Subcutaneous adipose tissue (tissue), 4 donors: ENCODE results near the gene TSPAN6. TPM values are rescaled to one million over a fixed set of nuclear protein-coding genes. Genes with fewer than 3 reads are reported as not detected.

Experiments used
- total RNA-seq, 4 donors: library from RNA; depleted of rRNA; stranded (reverse); fragments of >200 nt; gene quantifications; one replicate each; pipeline ENCODE4 v1.1.0, GENCODE V29; 2016
- TF ChIP-seq, protein P1 (sequence below): fragments of 450-650 bp; IDR thresholded peaks from one replicate; pipeline ENCODE4 v1.5.1; 2016; ENCODE audit warnings: low read depth, mild to moderate bottlenecking, control low read depth, antibody characterized with exemption, moderate library complexity

TSPAN6 gene
- total RNA-seq, 4 donors from 2014 or later: 29.1 to 56.7 (median 38.4) TPM

DNA sequence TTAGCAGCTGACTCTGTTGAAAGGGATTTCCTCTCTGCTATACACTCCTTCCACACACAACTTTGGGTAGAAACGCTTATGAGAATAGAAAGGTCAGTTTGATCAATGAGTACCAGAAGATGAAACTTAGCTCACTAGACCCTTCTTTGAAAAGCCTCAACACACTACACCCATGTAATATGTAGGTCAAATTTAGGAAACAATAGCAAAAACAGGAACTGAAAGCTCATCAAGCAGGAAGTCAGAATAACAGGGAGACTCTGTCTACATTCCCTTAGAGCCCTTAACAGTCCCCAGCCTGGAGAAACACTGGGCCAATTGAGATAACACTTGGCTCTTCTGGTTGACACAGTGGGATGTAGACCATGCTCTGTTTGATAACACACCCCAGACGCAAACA, 38.1 kb upstream of the TSPAN6 start:
- TF ChIP-seq, protein P1, sequence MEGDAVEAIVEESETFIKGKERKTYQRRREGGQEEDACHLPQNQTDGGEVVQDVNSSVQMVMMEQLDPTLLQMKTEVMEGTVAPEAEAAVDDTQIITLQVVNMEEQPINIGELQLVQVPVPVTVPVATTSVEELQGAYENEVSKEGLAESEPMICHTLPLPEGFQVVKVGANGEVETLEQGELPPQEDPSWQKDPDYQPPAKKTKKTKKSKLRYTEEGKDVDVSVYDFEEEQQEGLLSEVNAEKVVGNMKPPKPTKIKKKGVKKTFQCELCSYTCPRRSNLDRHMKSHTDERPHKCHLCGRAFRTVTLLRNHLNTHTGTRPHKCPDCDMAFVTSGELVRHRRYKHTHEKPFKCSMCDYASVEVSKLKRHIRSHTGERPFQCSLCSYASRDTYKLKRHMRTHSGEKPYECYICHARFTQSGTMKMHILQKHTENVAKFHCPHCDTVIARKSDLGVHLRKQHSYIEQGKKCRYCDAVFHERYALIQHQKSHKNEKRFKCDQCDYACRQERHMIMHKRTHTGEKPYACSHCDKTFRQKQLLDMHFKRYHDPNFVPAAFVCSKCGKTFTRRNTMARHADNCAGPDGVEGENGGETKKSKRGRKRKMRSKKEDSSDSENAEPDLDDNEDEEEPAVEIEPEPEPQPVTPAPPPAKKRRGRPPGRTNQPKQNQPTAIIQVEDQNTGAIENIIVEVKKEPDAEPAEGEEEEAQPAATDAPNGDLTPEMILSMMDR: no peak

DNA sequence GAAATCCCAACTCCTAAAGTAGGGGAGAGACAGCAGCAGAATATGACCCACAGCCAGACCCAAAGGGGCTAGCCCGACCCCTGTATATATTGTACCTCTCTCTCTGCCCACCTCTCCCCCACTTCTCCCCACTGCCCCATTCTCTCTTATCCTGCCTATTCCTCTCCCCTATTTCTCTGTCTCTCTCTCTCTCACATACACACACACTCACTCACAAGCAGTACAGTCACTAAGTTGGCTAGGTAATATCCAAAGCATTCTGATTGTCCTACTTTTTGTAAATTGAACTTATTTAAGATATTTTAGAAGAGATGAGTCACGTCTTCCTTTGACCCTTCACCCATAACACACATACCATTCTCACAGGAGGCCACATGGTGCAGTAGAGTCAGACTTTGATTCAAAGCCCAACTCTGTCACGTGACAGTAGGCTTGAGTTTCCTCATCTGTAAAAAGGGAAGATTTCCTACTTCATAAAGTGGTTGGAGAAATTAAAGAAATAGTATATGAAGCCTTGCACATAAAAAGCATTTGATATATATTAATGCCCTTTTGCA, 36.9 kb upstream of the TSPAN6 start:
- TF ChIP-seq, protein P1: no peak

DNA sequence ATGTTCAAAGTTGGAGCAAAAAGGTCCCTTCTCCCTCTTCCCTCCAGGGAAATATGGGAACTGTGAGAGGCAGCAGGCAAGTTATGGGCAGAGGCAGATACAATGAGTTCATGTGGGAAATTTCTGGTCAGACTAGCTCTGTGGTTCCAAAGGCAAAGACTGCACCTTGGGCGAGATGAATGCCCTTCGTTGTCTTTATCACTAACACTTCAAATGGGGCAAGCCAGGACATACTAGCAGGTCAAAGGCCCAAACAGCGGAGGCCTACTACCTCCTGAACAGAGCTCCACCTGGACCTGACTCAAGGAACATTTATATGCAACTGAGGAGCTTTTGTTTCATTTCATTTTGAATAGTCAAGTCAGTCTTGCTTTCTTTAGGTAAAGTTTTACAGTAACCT, 36.4 kb upstream of the TSPAN6 start:
- TF ChIP-seq, protein P1: no peak

DNA sequence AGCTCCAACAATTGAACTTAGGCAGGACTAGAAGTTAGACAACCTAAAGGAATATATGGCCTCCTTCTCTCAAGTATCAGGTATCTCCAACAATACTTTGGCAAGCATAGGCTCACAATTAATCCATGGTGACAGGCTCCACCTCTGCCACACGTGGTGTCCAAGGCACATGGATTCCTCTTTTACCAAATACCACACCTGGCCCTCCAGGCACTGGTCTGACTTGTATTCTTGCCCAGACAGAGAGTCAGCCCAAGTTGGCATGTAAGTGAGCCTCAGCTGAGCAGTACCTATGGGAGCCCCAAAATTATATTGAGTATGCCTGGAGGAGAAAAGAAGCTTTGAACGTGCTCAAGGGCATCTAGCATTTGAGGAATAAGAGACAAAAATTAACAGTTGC, 27.0 kb upstream of the TSPAN6 start:
- TF ChIP-seq, protein P1: no peak

DNA sequence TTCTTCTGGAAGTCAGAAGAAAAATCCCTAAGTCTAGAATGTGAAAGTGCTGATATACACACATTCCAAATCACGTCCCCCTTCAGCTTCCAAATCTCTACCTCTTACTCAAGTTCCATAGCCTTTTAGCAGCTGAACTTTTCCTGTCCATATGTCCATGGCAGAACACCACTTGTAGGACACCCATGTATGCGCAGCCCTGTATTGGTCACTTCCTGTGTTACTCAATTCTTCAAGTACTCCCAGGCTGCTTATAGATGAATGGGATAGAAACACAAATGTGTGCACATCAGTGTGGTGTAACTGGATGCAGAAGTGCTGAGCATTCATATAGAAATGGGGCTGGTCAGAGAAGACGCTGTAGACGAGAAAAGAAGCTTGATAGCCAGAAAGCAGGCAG, 26.2 kb upstream of the TSPAN6 start:
- TF ChIP-seq, protein P1: no peak

DNA sequence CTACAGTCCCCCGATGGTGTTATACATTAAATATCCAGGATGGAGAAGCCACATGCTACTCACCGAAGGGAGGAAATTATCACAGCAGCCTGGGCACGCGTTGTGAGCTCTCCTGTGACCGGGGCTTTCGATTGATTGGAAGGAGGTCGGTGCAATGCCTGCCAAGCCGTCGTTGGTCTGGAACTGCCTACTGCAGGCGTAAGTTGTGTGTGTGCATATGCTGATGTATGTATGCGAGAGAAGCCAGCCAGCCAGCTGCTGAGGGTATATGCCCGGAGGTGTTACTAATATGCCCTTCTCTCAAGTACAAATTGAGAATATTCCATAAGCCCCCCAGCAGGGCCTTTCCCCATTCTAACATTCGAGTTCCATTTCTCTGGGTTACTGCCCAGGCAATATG, 25.6 kb upstream of the TSPAN6 start:
- TF ChIP-seq, protein P1: no peak

DNA sequence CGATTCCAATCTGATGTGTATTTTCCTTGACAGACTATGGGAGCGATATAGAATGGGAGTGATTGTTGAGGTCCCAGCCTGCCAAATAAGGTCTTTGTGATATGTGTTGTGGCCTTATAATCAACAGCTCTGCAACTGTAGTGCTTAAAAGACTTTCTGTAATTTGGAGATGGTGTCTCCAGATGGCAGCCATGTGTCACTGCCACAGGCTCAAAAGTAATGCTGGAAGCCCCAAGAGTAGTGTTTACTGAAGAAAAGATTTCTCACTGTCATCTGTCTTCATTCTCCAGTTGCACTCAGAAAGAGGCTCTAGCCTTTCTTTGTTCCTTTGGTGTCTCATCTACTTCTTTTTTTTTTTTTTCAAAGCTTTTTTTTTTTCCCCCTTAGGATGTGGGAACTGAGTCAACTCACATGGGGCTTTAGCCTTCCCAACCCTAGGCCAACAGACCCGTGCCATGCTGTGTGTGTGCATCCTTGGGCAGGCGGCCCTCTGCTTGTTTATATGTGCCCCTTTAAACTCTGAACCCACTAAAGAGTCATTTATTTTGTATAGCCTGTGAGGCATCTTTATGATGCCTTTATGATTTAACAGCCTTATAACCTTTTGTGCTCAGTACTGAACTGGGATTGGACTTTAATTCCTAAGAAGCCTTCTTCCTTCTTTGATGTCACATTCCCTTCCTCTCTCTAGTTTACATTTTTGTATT, 23.0 kb upstream of the TSPAN6 start:
- TF ChIP-seq, protein P1: no peak
